Immature natural killer cell (primary cell): Measurements from ENCODE around the gene KLHL40. TPM values are rescaled to one million over a fixed set of nuclear protein-coding genes. Genes with fewer than 3 reads are reported as not detected.

Source experiments
- polyA plus RNA-seq, 3 donors: library from polyadenylated mRNA; unstranded; fragments of 300-500 nt; fragmentation: Illumina TruSeq; gene quantifications; one replicate each; pipeline ENCODE4 v1.2.3, GENCODE V29; 2021

Gene KLHL40
- polyA plus RNA-seq, 3 donors from 2014 or later: not detected

Other genes starting within 250 kb of the KLHL40 start
- gene VIPR1, start 182.9 kb upstream of the KLHL40 start, polyA plus RNA-seq: 1 to 10 TPM in 1 of 3 donors, under 1 TPM in 2; 0.30 to 1.8 (median 0.60) TPM
- gene SEC22C, start 103.6 kb upstream of the KLHL40 start, polyA plus RNA-seq: 10 to 100 TPM; 28.7 to 35.6 (median 30.8) TPM
- gene SS18L2, start 94.7 kb upstream of the KLHL40 start, polyA plus RNA-seq: 100 to 1,000 TPM; 118 to 124 (median 123) TPM
- 10 to 100 TPM in 1 of 3 donors, 1 to 10 TPM in 2; 6.9 to 15.9 (median 7.4) TPM for gene NKTR, start 84.9 kb upstream of the KLHL40 start, polyA plus RNA-seq
- gene ZBTB47, start 31.8 kb upstream of the KLHL40 start, polyA plus RNA-seq: under 1 TPM in 2 of 3 donors, not detected in 1; 0.16 to 0.24 TPM
- gene HHATL, start 17.3 kb downstream of the KLHL40 start, polyA plus RNA-seq: not detected
- 1 to 10 TPM in 1 of 3 donors, under 1 TPM in 1, not detected in 1; 0.61 to 1.1 TPM for gene CCDC13, start 87.7 kb downstream of the KLHL40 start, polyA plus RNA-seq
- 100 to 1,000 TPM; 111 to 204 (median 159) TPM for gene HIGD1A, start 119.0 kb downstream of the KLHL40 start, polyA plus RNA-seq
- gene ACKR2, start 123.9 kb downstream of the KLHL40 start, polyA plus RNA-seq: under 1 TPM in 1 of 3 donors, not detected in 2; 0.18 TPM
- not detected for gene CYP8B1, start 190.3 kb downstream of the KLHL40 start, polyA plus RNA-seq
- under 1 TPM in 1 of 3 donors, not detected in 2; 0.16 TPM for gene ZNF662, start 220.6 kb downstream of the KLHL40 start, polyA plus RNA-seq